Pancreas (tissue), 10 donors: Measurements from ENCODE around the gene MEGF11. TPM values are rescaled to one million over a fixed set of nuclear protein-coding genes. Genes with fewer than 3 reads are reported as not detected.

Source experiments
- ATAC-seq, 4 donors: fragments of 200-7000 bp; cut with Tn5 transposase; one replicate each; pipeline versions ENCODE4 v1.8.0 to v1.9.1; 2020; ENCODE audit warnings: mild to moderate bottlenecking in 4 of 4, moderate library complexity in 4 of 4
- DNase-seq, 6 donors: peaks; one replicate each; pipeline ENCODE4 v3.0.0-alpha.2; 2020
- FAIRE-seq: peaks from 2 replicates; lab custom pipeline; 2012; peaks lifted over from hg19 to GRCh38; lab: Jason Lieb, UNC
- H3K27ac ChIP-seq, 4 donors: fragments of 200-600 bp; sonication (generic); 1 replicate in 3 of 4; 2 replicates in 1 of 4; pipeline versions ENCODE4 v1.5.0 to v1.8.0; 2020
- H3K27me3 ChIP-seq, 4 donors: fragments of 200-600 bp; one replicate each; pipeline ENCODE4 v1.8.0; 2021
- H3K36me3 ChIP-seq, 3 donors: fragments of 200-600 bp; sonication (generic) in 1 of 3; one replicate each; pipeline versions ENCODE4 v1.5.0 to v1.8.0; 2020 to 2021
- H3K4me1 ChIP-seq, 3 donors: fragments of 200-600 bp; one replicate each; pipeline ENCODE4 v1.8.0; 2021
- H3K4me3 ChIP-seq, 4 donors: fragments of 200-600 bp; sonication (generic) in 2 of 4; one replicate each; pipeline versions ENCODE4 v1.5.0 to v1.8.0; 2020 to 2021
- H3K9me3 ChIP-seq, 4 donors: fragments of 200-600 bp; one replicate each; pipeline ENCODE4 v1.8.0; 2021
- WGBS, 2 donors: extraction: QIAGEN DNeasy Blood & Tissue Kit; methylation state at CpG; one replicate each; pipeline ENCODE4 v1.1.7; 2013; 5-methylcytosine and 5-hydroxymethylcytosine counted together
- intact Hi-C, 3 donors: fragments of 100-400 bp; cut with DNase I; formaldehyde crosslinking; loops; one replicate each; pipeline versions ENCODE4 v1.11.1 to v1.14.2; 2022
- polyA plus RNA-seq, 2 donors: library from polyadenylated mRNA; stranded (reverse); fragments of 200-250 nt; gene quantifications; one replicate each; pipeline ENCODE4 v1.2.3, GENCODE V29; 2013
- total RNA-seq, 6 donors: library from RNA; stranded (reverse); fragmentation: NEBNext Ultra II Directional in 4 of 6; extraction: Animal tissue kit (Norgen Biotek cat#: 25700) in 4 of 6; gene quantifications; one replicate each; pipeline versions ENCODE4 v1.2.1 to v1.2.4, GENCODE V29; 2021 to 2023
- TF ChIP-seq, protein P1 (sequence below), 4 donors: fragments of 200-600 bp; sonication (generic) in 3 of 4; IDR thresholded peaks; one replicate each; pipeline versions ENCODE4 v1.5.0 to v1.8.0; 2021; ENCODE audit warnings: antibody characterized with exemption in 4 of 4
- donor health status: healthy with polysubstance abuse.
- donor health status: DM: no; HTN: no; CAD: no; lungs with moderate emphysema.
- donor health status: DM: no; HTN: no; CAD: no.
- donor health status: control.
- donor health status: control.
- donor health status: Bipolar disorder and iron deficiency.
- donor health status: DM: yes; HTN: yes; CAD: no.
- donor health status: DM: no; HTN: no; CAD: no.
- donor health status: DM: no; HTN: no; CAD: no.
- donor health status: DM: yes; HTN: yes; CAD: no.

The MEGF11 gene
- total and polyA plus RNA-seq, 8 donors = 0.19 to 0.87 (median 0.37) TPM

DNA sequence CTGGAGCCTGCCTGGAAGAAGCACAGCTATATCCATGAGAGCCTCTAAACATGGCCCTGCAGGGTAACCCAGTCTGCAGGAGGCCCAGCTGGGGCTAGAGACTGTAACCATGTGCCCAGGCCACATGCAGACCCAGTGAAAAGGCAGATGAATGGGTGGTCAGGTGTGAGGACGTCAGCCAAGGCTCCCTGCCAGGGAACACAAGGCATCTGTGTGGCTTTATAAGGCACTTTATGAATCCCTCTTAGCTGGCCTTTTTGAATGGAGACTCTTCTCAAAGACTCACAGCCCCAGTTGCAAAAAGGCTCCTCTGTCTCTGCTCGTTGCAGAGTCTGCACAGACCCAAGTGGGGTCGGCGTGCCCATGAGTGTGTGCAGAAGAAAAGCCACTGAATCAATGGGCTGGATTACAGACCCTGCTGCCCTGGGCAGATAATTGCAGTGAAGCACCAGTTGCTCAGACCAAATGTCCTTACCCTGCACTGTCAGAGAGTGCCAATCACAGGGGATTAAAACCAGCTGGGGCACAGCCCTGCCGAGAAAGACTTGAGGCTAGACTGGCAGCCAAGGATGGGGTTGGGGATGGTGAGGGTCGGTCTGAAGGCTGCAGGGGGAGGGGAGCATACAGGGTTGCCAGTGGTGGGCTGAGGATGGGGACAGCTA, 230.1 kb downstream of the MEGF11 start:
- FAIRE-seq (no peak), DNase-seq (no peak), ATAC-seq (no peak)
- intact Hi-C loops = no loop called here
- H3K36me3 ChIP-seq = no peaks in the 10 kb centered on the region
- no peaks in the 10 kb centered on the region for H3K27me3 ChIP-seq
- no peaks in the 10 kb centered on the region for H3K9me3 ChIP-seq
- TF ChIP-seq, protein P1, sequence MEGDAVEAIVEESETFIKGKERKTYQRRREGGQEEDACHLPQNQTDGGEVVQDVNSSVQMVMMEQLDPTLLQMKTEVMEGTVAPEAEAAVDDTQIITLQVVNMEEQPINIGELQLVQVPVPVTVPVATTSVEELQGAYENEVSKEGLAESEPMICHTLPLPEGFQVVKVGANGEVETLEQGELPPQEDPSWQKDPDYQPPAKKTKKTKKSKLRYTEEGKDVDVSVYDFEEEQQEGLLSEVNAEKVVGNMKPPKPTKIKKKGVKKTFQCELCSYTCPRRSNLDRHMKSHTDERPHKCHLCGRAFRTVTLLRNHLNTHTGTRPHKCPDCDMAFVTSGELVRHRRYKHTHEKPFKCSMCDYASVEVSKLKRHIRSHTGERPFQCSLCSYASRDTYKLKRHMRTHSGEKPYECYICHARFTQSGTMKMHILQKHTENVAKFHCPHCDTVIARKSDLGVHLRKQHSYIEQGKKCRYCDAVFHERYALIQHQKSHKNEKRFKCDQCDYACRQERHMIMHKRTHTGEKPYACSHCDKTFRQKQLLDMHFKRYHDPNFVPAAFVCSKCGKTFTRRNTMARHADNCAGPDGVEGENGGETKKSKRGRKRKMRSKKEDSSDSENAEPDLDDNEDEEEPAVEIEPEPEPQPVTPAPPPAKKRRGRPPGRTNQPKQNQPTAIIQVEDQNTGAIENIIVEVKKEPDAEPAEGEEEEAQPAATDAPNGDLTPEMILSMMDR (IDR thresholded peaks at IDR 0.05) = no peak
- H3K4me1 ChIP-seq = no peaks in the 10 kb centered on the region
- 74 to 82% methylated on average over 6 of the region's 6 CpGs for WGBS, 2 donors
- H3K4me3 ChIP-seq = no peak overlapping the region
- H3K27ac ChIP-seq = no peak overlapping the region

DNA sequence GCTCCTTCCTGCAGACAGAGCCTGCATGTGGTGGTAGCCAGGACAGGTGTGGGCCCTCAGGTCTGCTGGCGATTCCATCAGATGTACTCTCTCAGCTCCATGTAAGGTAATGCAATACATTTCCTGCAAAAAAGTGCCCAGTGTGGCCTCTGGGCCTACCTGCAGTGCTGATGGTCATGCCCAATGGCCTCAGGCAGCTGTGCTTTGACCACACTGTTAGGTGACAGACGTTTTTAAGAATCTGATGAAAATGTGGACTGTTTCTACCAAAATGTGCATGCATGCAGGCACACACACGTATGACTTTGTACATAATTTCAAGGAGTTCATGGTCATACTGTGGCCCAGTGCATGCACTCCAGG, 231.4 kb downstream of the MEGF11 start:
- FAIRE-seq = no peak

DNA sequence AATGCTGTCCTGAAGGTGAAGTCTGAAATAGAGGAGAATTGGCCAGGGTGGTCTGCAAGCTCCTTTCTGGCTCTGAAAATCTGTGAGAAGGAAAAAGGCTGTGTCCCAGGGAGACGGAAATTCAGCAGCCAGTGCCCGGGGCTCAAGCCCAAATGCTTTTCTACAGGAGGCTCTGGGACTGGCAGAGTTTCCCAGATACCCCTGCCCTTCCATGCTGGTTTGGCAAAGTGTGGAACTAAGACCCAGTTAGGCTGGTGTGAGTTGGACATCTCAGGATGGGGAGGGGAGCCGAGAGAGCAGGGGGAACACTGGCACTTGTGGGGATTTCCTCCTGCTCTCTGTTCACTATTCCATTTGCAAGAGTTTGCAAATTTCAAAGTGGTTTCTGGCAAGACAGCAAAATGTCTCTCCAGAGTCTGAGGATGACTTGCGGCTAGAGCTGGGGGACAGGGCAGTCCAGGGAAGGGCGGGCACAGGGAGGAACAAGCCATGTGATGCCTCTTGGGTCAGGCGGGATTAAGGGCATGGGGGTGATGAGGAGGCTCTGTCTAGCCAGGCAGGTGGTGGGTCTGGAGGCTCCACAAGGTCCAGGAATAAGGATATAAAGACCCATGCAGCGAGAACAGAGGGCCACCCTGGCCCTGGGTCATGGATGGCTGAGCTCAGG, 231.9 kb downstream of the MEGF11 start:
- H3K36me3 ChIP-seq = no peaks in the 10 kb centered on the region
- H3K4me1 ChIP-seq = no peaks in the 10 kb centered on the region
- DNase-seq (no peak), ATAC-seq (no peak), FAIRE-seq (no peak)
- no peak overlapping the region for H3K4me3 ChIP-seq
- H3K27ac ChIP-seq = no peak overlapping the region
- TF ChIP-seq, protein P1 (IDR thresholded peaks at IDR 0.05) = no peak
- intact Hi-C loops = no loop called here
- H3K9me3 ChIP-seq = no peaks in the 10 kb centered on the region
- H3K27me3 ChIP-seq = no peaks in the 10 kb centered on the region
- WGBS, 2 donors = 85 to 86% methylated on average over 7 of the region's 7 CpGs

More for the DNA sequence above, 231.4 kb downstream of the MEGF11 start:
- no peak for ATAC-seq
- Histone ChIP-seq H3K36me3 (no peaks in the 10 kb centered on the region), H3K27me3 (no peaks in the 10 kb centered on the region), H3K4me1 (no peaks in the 10 kb centered on the region), H3K9me3 (no peaks in the 10 kb centered on the region), H3K27ac (no peak overlapping the region), H3K4me3 (no peak overlapping the region)
- DNase-seq = no peak
- intact Hi-C loops = no loop called here
- TF ChIP-seq, protein P1 (IDR thresholded peaks at IDR 0.05) = no peak
- 74 to 77% methylated on average over 3 of the region's 3 CpGs for WGBS, 2 donors

DNA sequence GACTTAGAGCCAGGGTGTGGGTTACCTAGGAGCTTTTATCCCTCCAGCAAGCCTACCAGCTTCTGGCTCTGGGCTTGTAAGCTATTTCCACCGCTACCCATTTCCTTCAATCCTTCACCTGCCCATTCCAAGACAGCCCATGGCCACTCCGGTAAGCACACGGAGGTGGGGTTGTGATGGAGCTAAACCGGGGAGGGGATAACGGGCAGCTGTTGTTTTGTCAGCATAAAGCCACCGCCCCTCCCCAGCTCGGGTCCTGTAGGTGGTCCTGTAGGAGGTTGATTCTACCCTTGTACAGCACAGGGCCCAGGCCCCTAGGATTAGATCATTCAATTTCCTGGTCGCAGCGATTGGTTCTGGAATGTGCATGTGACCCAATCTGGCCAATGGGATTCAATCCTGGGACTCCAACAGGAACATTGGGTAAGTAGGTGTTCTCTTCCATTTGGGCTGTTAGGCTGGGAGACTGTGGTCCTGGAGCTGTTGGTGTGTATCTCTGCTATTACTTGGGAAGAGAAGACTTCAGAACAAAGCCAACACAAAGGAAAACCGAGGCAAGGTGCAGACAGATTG, 233.6 kb downstream of the MEGF11 start:
- 85% methylated on average over 10 of the region's 10 CpGs for WGBS, 2 donors

More for the DNA sequence above, 233.6 kb downstream of the MEGF11 start:
- FAIRE-seq = no peak
- H3K36me3 ChIP-seq = no peaks in the 10 kb centered on the region
- no peaks in the 10 kb centered on the region for H3K27me3 ChIP-seq
- no peaks in the 10 kb centered on the region for H3K9me3 ChIP-seq
- no peak for DNase-seq
- H3K4me1 ChIP-seq = no peaks in the 10 kb centered on the region
- intact Hi-C loops = no loop called here
- H3K27ac ChIP-seq = no peak overlapping the region
- no peak overlapping the region for H3K4me3 ChIP-seq
- TF ChIP-seq, protein P1 (IDR thresholded peaks at IDR 0.05) = no peak
- ATAC-seq = no peak
